Thyroid gland (tissue), 4 donors: ENCODE results near the gene FOXP1.

Experiments
- CTCF ChIP-seq, 6 experiments: fragments of 200-600 bp in 3 of 6; fragments of 450-650 bp in 3 of 6; sonication (generic) in 3 of 6; IDR thresholded peaks; one replicate each; pipeline ENCODE4 v1.5.1; 2016 to 2019; ENCODE audit warnings: antibody characterized with exemption in 6 of 6, mild to moderate bottlenecking in 2 of 6, inconsistent platforms in 1 of 6, moderate library complexity in 1 of 6
- POLR2A ChIP-seq, 2 donors: fragments of 450-650 bp; IDR thresholded peaks; one replicate each; pipeline ENCODE4 v1.6.1; 2017; ENCODE audit warnings: antibody characterized with exemption in 2 of 2, mild to moderate bottlenecking in 2 of 2, moderate library complexity in 1 of 2

- TF ChIP-seq POLR2A (IDR thresholded peaks at IDR 0.05) (peak in 1 of 2 donors; percentile 48), CTCF (IDR thresholded peaks at IDR 0.05) (no peak)
These were observed 518.4 kb downstream of the FOXP1 start for GRCh38 chr3:71064956-71065763.
